ENCODE results near the gene BCAS1. TPM values are rescaled to one million over a fixed set of nuclear protein-coding genes. Genes with fewer than 3 reads are reported as not detected.
"Not testable (repeated sequence)": the region's sequence is repeated elsewhere in the genome, so short reads cannot be mapped to it uniquely, and the experiment has no call there.

BCAS1 gene
- total RNA-seq, 1 donor from 2014 or later: 4.3 TPM

- DNase-seq (ENCODE audit: low spot score): no peak
Measured at GRCh38 chr20:54019585-54019984, 50.8 kb downstream of the BCAS1 start.

GRCh38 chr20:54019127-54019526 lies 51.3 kb downstream of the BCAS1 start:
- no peak for DNase-seq (ENCODE audit: low spot score)

- DNase-seq (ENCODE audit: low spot score): peak; percentile 17
Measured at GRCh38 chr20:54017846-54018245, 52.5 kb downstream of the BCAS1 start.

GRCh38 chr20:54015496-54015895 lies 54.9 kb downstream of the BCAS1 start:
- no peak for DNase-seq (ENCODE audit: low spot score)

GRCh38 chr20:54014293-54014926 lies 56.0 kb downstream of the BCAS1 start:
- DNase-seq (ENCODE audit: low spot score): no peak

- no peak for DNase-seq (ENCODE audit: low spot score)
Measured at GRCh38 chr20:54013471-54013870, 56.9 kb downstream of the BCAS1 start.

GRCh38 chr20:54011346-54011745 lies 59.0 kb downstream of the BCAS1 start:
- DNase-seq (ENCODE audit: low spot score): no peak

GRCh38 chr20:54006216-54006615 lies 64.2 kb downstream of the BCAS1 start:
- not testable (repeated sequence) for DNase-seq (ENCODE audit: low spot score)

- no peak for DNase-seq (ENCODE audit: low spot score)
Measured at GRCh38 chr20:54005524-54005923, 64.9 kb downstream of the BCAS1 start.

GRCh38 chr20:54004445-54004844 lies 65.9 kb downstream of the BCAS1 start:
- no peak for DNase-seq (ENCODE audit: low spot score)

GRCh38 chr20:54002741-54003140 lies 67.7 kb downstream of the BCAS1 start:
- DNase-seq (ENCODE audit: low spot score): no peak

GRCh38 chr20:54002056-54002575 lies 68.3 kb downstream of the BCAS1 start:
- DNase-seq (ENCODE audit: low spot score): no peak

- DNase-seq (ENCODE audit: low spot score): no peak
Measured at GRCh38 chr20:54000914-54001313, 69.5 kb downstream of the BCAS1 start.

GRCh38 chr20:54000262-54000661 lies 70.1 kb downstream of the BCAS1 start:
- DNase-seq (ENCODE audit: low spot score): no peak

GRCh38 chr20:53999077-53999476 lies 71.3 kb downstream of the BCAS1 start:
- DNase-seq (ENCODE audit: low spot score): no peak

- DNase-seq (ENCODE audit: low spot score): no peak
Measured at GRCh38 chr20:53996584-53997486, 73.6 kb downstream of the BCAS1 start.

- DNase-seq (ENCODE audit: low spot score): no peak
Measured at GRCh38 chr20:53995949-53996348, 74.4 kb downstream of the BCAS1 start.

- DNase-seq (ENCODE audit: low spot score): no peak
Measured at GRCh38 chr20:53994088-53994487, 76.3 kb downstream of the BCAS1 start.

- DNase-seq (ENCODE audit: low spot score): no peak
Measured at GRCh38 chr20:53993310-53993709, 77.1 kb downstream of the BCAS1 start.

GRCh38 chr20:53990768-53991450 lies 79.5 kb downstream of the BCAS1 start:
- DNase-seq (ENCODE audit: low spot score): no peak

GRCh38 chr20:53990003-53990402 lies 80.4 kb downstream of the BCAS1 start:
- DNase-seq (ENCODE audit: low spot score): no peak

GRCh38 chr20:53989401-53989800 lies 81.0 kb downstream of the BCAS1 start:
- no peak for DNase-seq (ENCODE audit: low spot score)
